ENCODE results near the gene OR1A1.

DNA sequence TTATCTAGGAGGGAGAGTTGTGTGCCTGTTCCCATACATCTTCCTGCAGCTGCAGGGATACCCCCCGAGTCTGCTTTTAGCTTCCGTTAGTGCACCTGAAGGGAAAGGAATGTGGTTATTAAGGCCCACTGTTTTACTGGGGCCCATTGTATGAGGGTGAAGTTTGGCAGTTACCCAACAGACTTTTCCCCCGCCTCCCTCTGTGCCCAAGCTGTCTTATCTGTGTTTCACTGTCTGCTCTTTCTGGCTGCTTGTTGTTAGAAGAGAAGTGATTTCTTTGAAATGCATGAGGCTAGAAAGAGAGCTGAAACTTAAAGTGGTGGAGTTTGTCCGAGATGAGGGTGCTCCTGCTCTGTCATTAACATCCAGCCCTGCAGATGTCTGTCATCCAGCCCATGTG, 17.5 kb upstream of the OR1A1 start:
- TF ChIP-seq EP300 (conservative IDR thresholded peaks at IDR 0.05; ENCODE audit: poor library complexity, severe bottlenecking) (no peak), TAF1 (IDR thresholded peaks at IDR 0.05; ENCODE audit: low read depth) (no peak), RAD21 (conservative IDR thresholded peaks at IDR 0.05) (no peak)
